IPS DF 4.7 (cell line): ENCODE data around the gene HELB.

Experiments
- DNase-seq: peaks from one replicate; pipeline ENCODE4 v3.0.0-alpha.2; 2013; ENCODE audit warnings: low spot score; ENCODE audit errors: extremely low read depth

Gene HELB

GRCh38 chr12:66301944-66302826 lies at the start of gene HELB:
HELB (plus strand) TSS chr12:66302493; CDS start chr12:66302604, 111 bp downstream.
- DNase-seq = peak; percentile 93

DNA sequence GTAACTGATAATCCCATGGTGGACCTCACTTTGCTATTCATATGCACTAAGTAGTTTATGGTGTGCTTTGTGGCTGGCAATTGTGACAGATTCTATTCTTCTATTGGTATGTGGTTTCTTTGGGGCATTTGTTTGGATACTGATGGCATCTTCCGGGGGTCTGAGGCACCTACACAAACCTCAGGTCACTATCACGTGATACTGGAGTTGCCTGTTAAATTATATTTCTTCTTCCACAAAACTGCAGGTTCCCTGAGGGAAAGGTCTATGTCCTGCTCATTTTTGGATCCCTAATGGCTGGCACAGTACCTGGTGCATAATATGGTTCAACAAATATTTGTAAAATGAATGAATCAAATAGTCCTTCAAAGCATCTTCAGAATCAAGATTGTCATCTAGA lies 49.5 kb upstream of the HELB start:
- DNase-seq = no peak

DNA sequence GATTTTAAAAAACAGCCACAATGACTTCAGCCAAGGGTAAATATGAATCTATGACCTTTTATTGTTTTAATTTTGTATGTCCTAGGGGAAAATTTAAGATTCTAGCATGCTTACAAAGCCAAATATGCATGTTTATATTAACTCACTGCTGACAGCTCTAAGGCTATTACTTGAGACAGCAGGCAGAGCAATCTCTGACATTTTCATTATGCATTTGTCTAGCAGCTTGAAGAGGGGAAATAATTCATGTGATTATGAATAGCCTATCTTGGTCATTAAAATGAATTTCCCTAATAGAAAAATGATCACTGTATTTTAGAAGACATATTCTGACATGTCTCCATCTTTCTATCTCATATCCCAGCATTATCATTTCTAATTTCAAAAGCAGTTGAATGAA lies 46.6 kb upstream of the HELB start:
- no peak for DNase-seq

GRCh38 chr12:66258011-66258410 lies 44.3 kb upstream of the HELB start:
- no peak for DNase-seq

GRCh38 chr12:66262737-66263136 lies 39.6 kb upstream of the HELB start:
- no peak for DNase-seq

DNA sequence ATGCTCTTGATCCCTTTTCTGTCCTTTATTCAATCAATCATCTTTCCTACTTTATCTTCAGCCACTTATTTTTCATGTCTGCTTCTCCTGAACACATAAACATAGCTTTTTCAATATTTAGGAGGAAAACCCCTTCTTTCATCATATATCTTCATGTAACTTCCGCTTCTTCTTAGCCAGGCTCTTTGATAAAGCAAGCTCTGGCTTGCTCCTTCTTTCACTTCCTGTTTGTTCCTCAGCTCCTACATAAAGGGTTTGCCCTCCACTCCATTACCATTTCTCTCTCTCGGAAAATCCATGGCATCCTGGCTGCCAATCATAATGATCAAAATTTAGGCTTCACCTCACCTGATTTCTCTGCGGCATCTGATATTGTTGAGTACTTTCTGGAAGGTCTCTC lies 33.7 kb upstream of the HELB start:
- DNase-seq = no peak

GRCh38 chr12:66269142-66269541 lies 33.2 kb upstream of the HELB start:
- no peak for DNase-seq

DNA sequence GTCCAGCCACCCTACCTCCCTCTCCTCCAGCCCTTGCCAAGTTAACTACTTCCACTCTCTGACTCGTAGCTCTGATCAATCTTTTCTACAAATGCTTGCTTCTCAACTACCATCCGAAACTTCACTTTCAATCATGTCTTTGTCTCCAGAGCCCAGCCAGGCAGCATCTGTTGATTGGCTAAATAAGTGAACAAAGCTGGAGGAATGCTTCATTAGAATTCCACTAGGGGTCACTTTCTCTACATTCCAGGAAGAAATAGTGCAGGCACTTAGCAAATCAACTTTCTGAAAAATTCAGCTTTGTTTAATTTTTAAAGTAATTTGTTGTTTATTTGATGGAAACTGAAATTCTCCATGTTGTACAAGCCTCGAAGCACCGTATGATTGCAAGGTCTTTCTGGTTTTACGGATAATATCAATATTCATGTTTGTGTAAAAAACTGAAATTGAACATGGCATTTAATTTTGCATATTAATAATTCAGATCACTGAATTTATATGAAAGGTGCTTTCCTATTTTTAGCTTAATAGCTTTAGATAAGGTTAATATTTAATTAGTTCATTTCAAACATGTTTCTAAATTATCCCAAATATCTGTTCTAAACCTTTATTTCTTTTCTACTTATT lies 32.4 kb upstream of the HELB start:
- peak; percentile 66 for DNase-seq

GRCh38 chr12:66270613-66271012 lies 31.7 kb upstream of the HELB start:
- no peak for DNase-seq

- no peak for DNase-seq
Observed at GRCh38 chr12:66272650-66273049, 29.6 kb upstream of the HELB start.

GRCh38 chr12:66273147-66273546 lies 29.1 kb upstream of the HELB start:
- no peak for DNase-seq

DNA sequence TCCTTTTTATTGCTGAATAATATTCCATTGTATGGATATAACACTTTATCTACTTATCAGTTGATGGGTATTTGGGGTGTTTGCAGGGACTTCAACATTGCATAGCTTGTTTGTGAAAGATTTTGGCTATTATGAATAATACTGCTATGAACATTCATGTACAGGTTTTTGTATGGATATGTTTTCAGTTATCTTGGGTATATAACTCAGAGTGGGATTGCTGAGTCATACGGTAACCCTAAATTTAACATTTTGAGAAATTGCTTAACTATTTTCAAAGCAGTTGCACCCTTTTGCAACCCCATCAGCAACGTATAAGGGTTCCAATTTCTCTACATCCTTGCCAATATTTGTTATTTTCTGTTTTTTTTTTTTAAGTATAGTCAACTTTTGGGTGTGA lies 27.3 kb upstream of the HELB start:
- DNase-seq = no peak

DNA sequence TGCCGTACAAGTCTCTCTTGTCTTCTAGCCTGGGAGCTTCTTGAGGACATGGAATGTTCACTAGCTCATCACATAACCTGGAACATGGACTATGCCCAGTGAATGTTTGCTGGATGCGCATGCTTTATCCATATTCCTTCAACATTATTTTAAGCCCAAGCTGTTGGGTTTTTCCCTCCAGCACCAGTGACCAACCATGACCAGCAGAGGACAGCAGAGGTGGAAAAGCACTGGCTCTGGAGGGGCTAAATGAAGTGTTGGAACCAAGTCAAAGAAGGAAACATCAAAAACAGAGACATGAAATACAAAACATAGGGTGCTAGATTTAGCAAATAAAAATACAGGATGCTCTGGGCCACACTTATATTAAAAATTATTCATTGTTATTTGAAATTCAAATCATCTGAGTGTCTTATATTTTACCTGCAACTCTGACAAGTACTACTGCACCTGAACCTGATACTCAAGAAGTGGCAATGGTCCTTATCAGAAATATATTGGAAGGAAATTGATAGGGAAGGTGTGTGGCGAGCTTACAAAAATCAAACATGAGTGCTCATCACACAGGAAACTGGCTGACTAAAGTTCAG lies 23.1 kb upstream of the HELB start:
- DNase-seq = no peak

- no peak for DNase-seq
Observed at GRCh38 chr12:66280561-66280960, 21.7 kb upstream of the HELB start.

DNA sequence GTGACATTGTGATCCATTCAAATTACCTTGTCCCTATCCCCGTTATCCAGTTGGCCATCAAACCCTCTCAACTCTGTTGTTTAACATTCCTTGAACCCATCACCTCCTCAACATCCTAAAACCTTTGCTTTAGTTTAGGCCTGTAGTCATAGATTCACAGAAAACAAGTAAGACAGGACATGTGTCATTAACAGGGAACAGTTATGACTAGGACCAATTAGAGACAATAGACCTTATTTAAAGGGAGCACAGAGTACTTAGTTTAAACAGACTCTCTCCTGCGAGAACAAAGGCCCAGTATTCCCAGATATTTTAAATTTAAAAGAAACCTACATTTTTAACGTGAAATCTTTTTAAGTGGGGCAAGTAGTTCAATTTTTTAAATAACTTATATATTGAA lies 20.0 kb upstream of the HELB start:
- no peak for DNase-seq

DNA sequence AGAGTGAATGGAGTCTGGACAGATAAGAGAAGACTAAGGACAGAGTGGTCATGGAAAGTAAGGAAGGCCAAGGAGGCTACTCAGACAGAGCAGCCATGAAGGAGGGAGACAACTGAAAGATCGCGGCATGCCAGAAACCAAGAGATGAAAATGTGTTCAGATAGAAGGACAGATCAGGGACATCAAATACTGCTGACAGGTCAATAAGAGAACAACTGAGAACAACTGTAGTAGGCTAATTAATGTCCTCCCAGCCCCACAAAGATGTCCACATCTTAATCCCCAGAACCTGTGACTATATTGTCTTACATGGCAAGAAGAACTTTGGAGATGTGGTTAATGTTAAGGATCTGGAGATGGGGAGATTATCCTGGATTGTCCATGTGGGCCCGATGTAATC lies 15.0 kb upstream of the HELB start:
- DNase-seq = no peak

DNA sequence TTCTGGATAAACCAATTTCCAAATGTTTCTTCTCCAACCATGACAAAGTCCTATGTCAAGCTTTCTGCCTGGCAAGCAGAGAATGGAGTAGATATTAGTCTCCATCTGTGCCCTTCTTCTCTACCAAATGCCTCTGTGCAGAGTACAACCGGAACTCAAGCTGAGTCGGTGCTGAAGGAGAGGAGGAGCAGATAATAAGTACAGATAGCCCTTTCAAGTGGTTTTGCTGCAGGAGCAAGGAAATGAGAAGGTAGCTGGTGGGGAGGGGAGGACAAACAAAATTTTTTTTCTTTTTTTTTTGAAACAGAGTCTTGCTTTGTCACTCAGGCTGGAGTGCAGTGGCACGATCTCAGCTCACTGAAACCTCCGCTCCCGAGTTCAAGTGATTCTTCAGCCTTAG lies 14.2 kb upstream of the HELB start:
- no peak for DNase-seq

GRCh38 chr12:66289485-66289884 lies 12.8 kb upstream of the HELB start:
- no peak for DNase-seq

GRCh38 chr12:66290716-66291200 lies 11.5 kb upstream of the HELB start:
- DNase-seq = no peak

- no peak for DNase-seq
Observed at GRCh38 chr12:66296176-66296683, 6.1 kb upstream of the HELB start.

DNA sequence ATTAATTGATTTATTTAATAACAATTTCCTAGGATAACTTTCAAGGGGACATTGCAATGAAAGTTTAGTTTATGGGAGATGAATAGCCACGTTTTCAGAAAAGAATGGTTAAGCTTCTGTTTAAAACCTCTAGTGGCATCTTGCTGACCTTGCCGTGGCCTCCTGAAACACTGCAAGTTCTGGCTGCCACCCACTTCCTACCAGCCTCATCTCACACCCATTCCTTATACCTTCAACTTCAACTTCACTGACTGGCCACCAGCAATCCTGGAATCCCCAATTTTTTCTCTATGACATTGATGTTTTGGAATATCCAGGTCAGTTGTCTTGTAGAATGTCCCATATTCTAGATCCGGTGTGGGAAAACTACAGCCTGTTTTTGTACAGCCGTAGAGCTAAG lies 5.2 kb upstream of the HELB start:
- no peak for DNase-seq

- DNase-seq = no peak
Observed at GRCh38 chr12:66297923-66298322, 4.4 kb upstream of the HELB start.
